ENCODE measurements around the gene ZNF793. TPM values are rescaled to one million over a fixed set of nuclear protein-coding genes. Genes with fewer than 3 reads are reported as not detected.

The ZNF793 gene
- total RNA-seq, 1 donor from 2014 or later, result 1.2 TPM

- no peak for DNase-seq
Measured at GRCh38 chr19:37572203-37572602, 65.5 kb downstream of the ZNF793 start.

- no peak for DNase-seq
Measured at GRCh38 chr19:37583340-37583739, 76.6 kb downstream of the ZNF793 start.

Other genes with a start within 250 kb of the ZNF793 start
- 5.0 and 6.0 TPM in 2 replicates for gene ZNF527, start 135.8 kb upstream of the ZNF793 start, total RNA-seq
- 6.1 and 7.5 TPM in 2 replicates for gene ZNF569, start 39.5 kb upstream of the ZNF793 start, total RNA-seq
- gene ZNF570, start 37.6 kb upstream of the ZNF793 start, total RNA-seq, result 8.8 and 10.2 TPM in 2 replicates
- gene ZNF571, start 87.9 kb downstream of the ZNF793 start, total RNA-seq, result 1.7 and 4.4 TPM in 2 replicates
- 0.17 and 1.1 TPM in 2 replicates for gene ZNF540, start 87.9 kb downstream of the ZNF793 start, total RNA-seq
- 14.8 and 23.3 TPM in 2 replicates for gene ZFP30, start 148.5 kb downstream of the ZNF793 start, total RNA-seq
- 4.6 and 4.8 TPM in 2 replicates for gene ZNF607, start 212.8 kb downstream of the ZNF793 start, total RNA-seq